Activated CD4-positive, alpha-beta T cell treated with anti-CD3 and anti-CD28 coated beads for 36 hours (primary cell): ENCODE results near the gene CDKN2C. TPM values are rescaled to one million over a fixed set of nuclear protein-coding genes. Genes with fewer than 3 reads are reported as not detected.
"Not testable (repeated sequence)": the region's sequence is repeated elsewhere in the genome, so short reads cannot be mapped to it uniquely, and the experiment has no call there.

Experiments used
- ATAC-seq: fragments of 200-7000 bp; cut with Tn5 transposase; one replicate; pipeline ENCODE4 v1.10.0; 2021; ENCODE audit warnings: mild to moderate bottlenecking, moderate library complexity
- CTCF ChIA-PET: fragments of 350-600 bp; sonication (Branson Sonifier 250); formaldehyde crosslinking; loops from one replicate; lab custom pipeline; 2021; ENCODE audit warnings: antibody characterized with exemption; lab: Charles Lee
- POLR2A ChIA-PET: fragments of 350-600 bp; sonication (Branson Sonifier 250); formaldehyde crosslinking; loops from one replicate; lab custom pipeline; 2021; ENCODE audit warnings: antibody characterized with exemption, inconsistent platforms; lab: Charles Lee
- DNase-seq: peaks from one replicate; pipeline ENCODE4 v3.0.0-alpha.2; 2020
- H3K27ac Mint-ChIP-seq: one replicate; pipeline ENCODE4 v1.8.0; 2021; ENCODE audit warnings: mixed read lengths
- H3K27me3 Mint-ChIP-seq: one replicate; pipeline ENCODE4 v1.8.0; 2021; ENCODE audit warnings: mixed read lengths
- H3K36me3 Mint-ChIP-seq: one replicate; pipeline ENCODE4 v1.8.0; 2021; ENCODE audit warnings: low read depth, mixed read lengths
- H3K4me1 Mint-ChIP-seq: one replicate; pipeline ENCODE4 v1.8.0; 2021; ENCODE audit warnings: mixed read lengths
- H3K4me3 Mint-ChIP-seq: one replicate; pipeline ENCODE4 v1.8.0; 2021; ENCODE audit warnings: mild to moderate bottlenecking, moderate library complexity, mixed read lengths
- H3K9me3 Mint-ChIP-seq: one replicate; pipeline ENCODE4 v1.8.0; 2021; ENCODE audit warnings: low read depth, mixed read lengths
- intact Hi-C, 2 experiments: fragments of 100-400 bp; cut with DNase I in 1 of 2; cut with micrococcal nuclease in 1 of 2; formaldehyde crosslinking; loops; one replicate each; pipeline versions ENCODE4 v1.14.2 to v1.15.1; 2022 to 2024; cut with DNase I, micrococcal nuclease
- total RNA-seq, 2 experiments: library from RNA; stranded (reverse); gene quantifications; one replicate each; pipeline ENCODE4 v1.2.3, GENCODE V29; 2021

CDKN2C gene
- total RNA-seq, 2 experiments from 2014 or later, result 9.2 to 12.0 TPM

DNA sequence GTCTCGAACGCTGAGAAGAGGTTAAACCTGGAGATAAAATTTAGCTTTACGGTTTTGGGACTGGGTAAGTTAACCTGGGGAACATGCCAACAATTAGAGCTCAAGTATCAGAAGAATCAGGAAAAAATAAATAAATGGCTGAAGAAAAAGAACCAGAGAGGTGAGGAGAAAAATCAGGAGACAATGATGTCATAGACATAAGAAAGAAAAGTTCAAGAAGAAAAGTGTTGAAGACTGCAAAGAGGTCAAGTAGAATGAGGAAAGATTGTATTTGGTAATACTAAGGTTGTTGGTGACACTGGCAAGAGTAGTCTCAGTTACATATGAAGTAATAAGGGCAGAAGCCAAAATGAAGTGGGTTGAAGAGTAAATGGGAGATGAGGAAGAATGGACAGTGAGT is 26.0 kb downstream of the CDKN2C start:
- H3K27ac Mint-ChIP-seq, result no peak overlapping the region
- no peaks in the 10 kb centered on the region for H3K9me3 Mint-ChIP-seq
- DNase-seq, result no peak
- H3K27me3 Mint-ChIP-seq, result no peaks in the 10 kb centered on the region
- H3K4me3 Mint-ChIP-seq, result no peak overlapping the region
- no peaks in the 10 kb centered on the region for H3K36me3 Mint-ChIP-seq
- intact Hi-C loops, result no loop called here
- H3K4me1 Mint-ChIP-seq, result no peaks in the 10 kb centered on the region
- CTCF ChIA-PET, result no interaction called here
- no peak for ATAC-seq
- POLR2A ChIA-PET, result no interaction called here

DNA sequence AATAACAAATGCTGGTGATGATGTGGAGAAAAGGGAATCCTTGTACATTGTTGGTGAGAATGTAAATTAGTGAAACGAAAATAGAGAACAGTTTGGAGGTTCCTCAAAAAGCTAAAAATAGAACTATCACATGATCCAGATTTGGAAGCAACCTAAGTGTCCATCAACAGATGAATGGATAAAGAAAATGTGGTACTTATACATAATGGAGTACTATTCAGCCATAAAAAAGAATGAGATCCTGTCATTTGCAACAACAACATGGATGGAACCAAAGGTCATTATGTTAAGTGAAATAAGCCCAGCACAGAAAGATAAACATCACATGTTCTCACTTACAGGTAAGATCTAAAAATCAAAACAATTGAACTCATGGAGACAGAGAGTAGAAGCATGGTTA is 29.3 kb downstream of the CDKN2C start:
- POLR2A ChIA-PET, H3K36me3 Mint-ChIP-seq, H3K9me3 Mint-ChIP-seq, H3K27ac Mint-ChIP-seq, H3K4me1 Mint-ChIP-seq, DNase-seq, intact Hi-C loops, ATAC-seq, H3K4me3 Mint-ChIP-seq, H3K27me3 Mint-ChIP-seq: not testable (repeated sequence)
- CTCF ChIA-PET, result interaction anchor here (0.6 to 1.1 kb wide), 2 partner anchors 13 to 190 kb away, joined by 3 to 4 read pairs; no protein-coding TSS in a partner anchor

DNA sequence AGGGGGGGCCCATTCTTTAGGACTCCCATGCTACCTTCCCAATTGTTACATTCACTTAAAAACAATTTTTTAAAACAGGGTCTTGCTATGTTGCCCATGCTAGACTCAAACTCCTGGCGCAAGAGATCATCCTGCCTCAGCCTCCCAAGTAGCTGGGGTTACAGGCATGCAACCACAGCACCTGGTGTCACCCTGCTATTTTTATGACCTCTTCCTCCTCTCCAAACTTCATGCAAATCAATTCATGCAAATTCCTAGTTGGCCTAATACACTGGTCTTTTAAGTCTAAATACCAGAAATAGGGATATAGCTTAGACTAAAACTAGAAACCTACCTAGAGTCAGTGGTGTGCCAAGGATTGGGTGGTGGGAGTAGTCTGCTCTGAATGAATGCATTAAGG is 30.1 kb downstream of the CDKN2C start:
- no peak overlapping the region for H3K4me3 Mint-ChIP-seq
- CTCF ChIA-PET, result interaction anchor here (1.0 to 1.1 kb wide), 2 partner anchors 8 to 189 kb away, joined by 3 read pairs; no protein-coding TSS in a partner anchor
- H3K27me3 Mint-ChIP-seq, result no peaks in the 10 kb centered on the region
- no peak overlapping the region for H3K27ac Mint-ChIP-seq
- intact Hi-C loops, result no loop called here
- no peaks in the 10 kb centered on the region for H3K9me3 Mint-ChIP-seq
- no peaks in the 10 kb centered on the region for H3K36me3 Mint-ChIP-seq
- POLR2A ChIA-PET, result no interaction called here
- H3K4me1 Mint-ChIP-seq, result no peaks in the 10 kb centered on the region
- DNase-seq (no peak), ATAC-seq (no peak)

DNA sequence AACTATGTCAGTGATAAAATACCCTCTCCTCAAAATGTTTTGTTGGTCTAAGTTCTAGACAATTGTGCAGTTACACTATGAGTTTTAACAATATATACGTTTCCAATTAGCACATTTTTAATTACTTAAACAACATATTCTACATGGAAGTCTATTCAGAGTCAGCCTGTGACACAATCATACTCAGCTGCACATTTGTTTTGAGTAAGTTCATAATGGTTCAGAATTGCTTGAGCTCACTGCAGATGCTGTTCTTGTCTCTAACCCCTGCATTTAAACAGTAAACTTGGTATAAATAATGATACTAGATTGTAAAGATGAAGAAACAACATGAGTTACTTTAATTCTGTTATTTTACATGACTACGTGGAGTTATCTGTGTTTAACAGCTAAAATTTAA is 30.6 kb downstream of the CDKN2C start:
- H3K27me3 Mint-ChIP-seq, result no peaks in the 10 kb centered on the region
- no peak for DNase-seq
- no peaks in the 10 kb centered on the region for H3K36me3 Mint-ChIP-seq
- H3K4me1 Mint-ChIP-seq, result no peaks in the 10 kb centered on the region
- no peaks in the 10 kb centered on the region for H3K9me3 Mint-ChIP-seq
- intact Hi-C loops, result no loop called here
- no peak for ATAC-seq
- H3K4me3 Mint-ChIP-seq, result no peak overlapping the region
- H3K27ac Mint-ChIP-seq, result no peak overlapping the region
- ChIA-PET POLR2A (no interaction called here), CTCF (interaction anchor here (1.0 kb wide), 1 partner anchor 9 kb away, joined by 3 read pairs; no protein-coding TSS in a partner anchor)

DNA sequence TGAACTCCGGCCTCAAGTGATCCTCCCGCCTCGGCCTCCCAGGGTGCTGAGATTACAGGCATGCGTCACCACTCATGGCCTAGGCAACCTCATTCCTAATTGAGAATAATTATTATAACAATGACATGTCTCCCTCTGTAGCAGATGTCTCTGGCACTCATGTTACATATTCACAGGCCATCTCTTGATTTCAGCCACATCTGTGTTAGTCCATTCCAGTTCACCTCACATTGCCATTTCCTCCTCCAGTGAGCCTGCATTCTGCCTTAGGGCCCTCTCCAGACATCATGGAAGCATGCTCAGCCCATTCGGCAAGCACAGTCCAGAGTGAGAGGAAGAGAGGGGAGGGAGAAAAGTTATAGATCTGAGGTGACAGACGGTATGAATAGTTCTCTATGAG is 32.5 kb downstream of the CDKN2C start:
- ATAC-seq (no peak), DNase-seq (no peak)
- H3K36me3 Mint-ChIP-seq, result no peaks in the 10 kb centered on the region
- H3K4me1 Mint-ChIP-seq, result no peaks in the 10 kb centered on the region
- no peaks in the 10 kb centered on the region for H3K27me3 Mint-ChIP-seq
- no peaks in the 10 kb centered on the region for H3K9me3 Mint-ChIP-seq
- POLR2A ChIA-PET, result no interaction called here
- intact Hi-C loops, result no loop called here
- CTCF ChIA-PET, result no interaction called here
- no peak overlapping the region for H3K27ac Mint-ChIP-seq
- H3K4me3 Mint-ChIP-seq, result no peak overlapping the region

DNA sequence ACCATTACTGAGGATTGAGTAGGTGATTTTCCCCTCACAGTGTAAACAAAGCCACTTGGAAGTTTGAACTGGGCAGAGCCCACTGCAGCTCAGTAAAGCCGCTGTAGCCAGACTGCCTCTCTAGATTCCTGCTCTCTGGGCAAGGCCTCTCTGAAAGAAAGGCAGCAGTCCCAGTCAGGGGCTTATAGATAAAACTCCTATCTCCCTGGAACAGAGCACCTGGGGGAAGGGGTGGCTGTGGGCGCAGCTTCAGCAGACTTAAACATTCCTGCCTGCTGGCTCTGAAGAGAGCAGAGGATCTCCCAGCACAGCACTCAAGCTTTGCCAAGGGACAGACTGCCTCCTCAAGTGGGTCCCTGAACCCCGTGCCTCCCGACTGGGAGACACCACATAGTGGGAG is 35.5 kb downstream of the CDKN2C start:
- H3K36me3 Mint-ChIP-seq, H3K4me3 Mint-ChIP-seq, H3K9me3 Mint-ChIP-seq, POLR2A ChIA-PET, CTCF ChIA-PET, DNase-seq, H3K27me3 Mint-ChIP-seq, ATAC-seq, H3K27ac Mint-ChIP-seq, intact Hi-C loops, H3K4me1 Mint-ChIP-seq: not testable (repeated sequence)

DNA sequence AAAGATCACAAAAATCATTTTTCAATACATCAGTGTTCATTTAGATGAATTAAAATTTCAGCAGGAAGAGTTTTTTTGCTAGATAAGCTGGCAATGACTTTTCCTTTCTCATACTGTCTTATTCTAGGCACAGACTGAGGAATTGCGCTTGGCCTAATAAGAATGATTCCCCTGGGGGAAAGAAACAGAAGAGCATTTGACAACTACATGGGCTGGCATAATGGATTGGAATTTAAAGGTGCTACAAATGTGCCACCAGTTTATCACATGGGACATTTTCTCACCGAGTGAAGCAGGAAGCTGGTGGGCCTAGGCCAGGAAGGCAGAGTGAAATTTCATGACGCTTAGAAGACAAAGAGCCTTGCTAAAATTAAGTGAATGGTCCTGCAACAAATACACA is 39.3 kb downstream of the CDKN2C start:
- Mint-ChIP-seq H3K36me3 (no peaks in the 10 kb centered on the region), H3K4me1 (no peaks in the 10 kb centered on the region), H3K9me3 (peaks cover 6% of the 10 kb centered on the region), H3K4me3 (no peak overlapping the region), H3K27ac (no peak overlapping the region), H3K27me3 (peaks cover 4% of the 10 kb centered on the region)
- intact Hi-C loops, result no loop called here
- DNase-seq, result no peak
- ChIA-PET POLR2A (no interaction called here), CTCF (interaction anchor here (0.6 to 1.1 kb wide), 2 partner anchors 16 to 170 kb away, joined by 3 read pairs; no protein-coding TSS in a partner anchor)
- ATAC-seq, result no peak

DNA sequence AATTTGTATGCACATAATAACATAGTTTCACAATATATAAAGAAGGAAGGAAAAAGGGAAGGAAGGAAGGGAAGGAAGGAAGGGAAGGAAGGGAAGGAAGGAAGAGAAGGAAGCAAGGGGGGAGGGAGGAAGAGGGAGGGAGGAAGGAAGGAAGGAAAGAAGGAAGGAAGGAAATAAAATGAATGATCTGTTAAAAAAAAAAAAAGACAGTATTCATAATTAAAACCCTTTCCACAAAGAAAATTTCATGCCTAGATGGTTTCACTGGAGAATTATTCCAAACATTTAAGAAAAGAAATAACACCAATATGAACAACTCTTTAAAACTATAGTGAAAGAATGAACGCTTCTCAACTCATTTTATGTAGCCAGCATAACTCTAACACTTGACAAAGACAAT is 44.8 kb downstream of the CDKN2C start:
- POLR2A ChIA-PET, result no interaction called here
- Mint-ChIP-seq H3K36me3 (no peaks in the 10 kb centered on the region), H3K27ac (no peak overlapping the region), H3K4me3 (no peak overlapping the region), H3K4me1 (no peaks in the 10 kb centered on the region), H3K9me3 (peaks cover 1% of the 10 kb centered on the region), H3K27me3 (peaks cover 6% of the 10 kb centered on the region)
- intact Hi-C loops, result no loop called here
- CTCF ChIA-PET, result no interaction called here
- ATAC-seq (no peak), DNase-seq (no peak)

DNA sequence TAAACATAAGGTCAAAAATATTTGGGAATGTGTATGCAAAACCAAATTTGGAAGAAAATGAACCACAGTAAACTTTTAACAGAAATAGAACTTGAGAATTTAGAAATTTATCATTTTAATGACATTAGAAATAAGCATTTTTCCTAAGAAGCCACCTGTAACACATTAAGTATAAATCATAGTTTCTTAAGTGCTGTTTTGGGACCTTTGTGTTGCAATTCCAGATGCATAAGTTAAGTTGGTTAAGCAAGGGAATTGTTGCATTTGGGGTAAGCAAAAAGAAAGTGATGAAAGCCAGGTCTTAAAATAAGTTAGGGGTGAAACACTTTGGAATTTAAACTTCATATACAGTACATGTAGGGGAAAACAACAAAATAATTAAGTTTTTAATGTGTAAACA is 49.8 kb downstream of the CDKN2C start:
- intact Hi-C loops, result no loop called here
- DNase-seq, result no peak
- peaks cover 6% of the 10 kb centered on the region for H3K27me3 Mint-ChIP-seq
- CTCF ChIA-PET, result no interaction called here
- no peaks in the 10 kb centered on the region for H3K36me3 Mint-ChIP-seq
- no peak overlapping the region for H3K4me3 Mint-ChIP-seq
- no peaks in the 10 kb centered on the region for H3K9me3 Mint-ChIP-seq
- ATAC-seq, result no peak
- POLR2A ChIA-PET, result no interaction called here
- H3K4me1 Mint-ChIP-seq, result no peaks in the 10 kb centered on the region
- H3K27ac Mint-ChIP-seq, result no peak overlapping the region

Other genes starting within 250 kb of the CDKN2C start
- 10 to 100 TPM; 64.5 to 73.1 TPM for gene FAF1, start 10.0 kb upstream of the CDKN2C start, total RNA-seq
- gene C1orf185, start 132.0 kb downstream of the CDKN2C start, total RNA-seq, result not detected